Testis (tissue), 3 donors: ENCODE measurements around the gene MYO7B. TPM values are rescaled to one million over a fixed set of nuclear protein-coding genes. Genes with fewer than 3 reads are reported as not detected.

Source experiments
- DNase-seq: peaks from one replicate; pipeline ENCODE4 v3.0.0-alpha.2; 2019
- H3K27ac ChIP-seq, 2 donors: fragments of 200-600 bp; sonication (generic); one replicate each; pipeline ENCODE4 v1.5.1; 2019
- H3K27me3 ChIP-seq: fragments of 200-600 bp; sonication (generic); one replicate; pipeline ENCODE4 v1.5.1; 2019
- H3K36me3 ChIP-seq: fragments of 200-600 bp; sonication (generic); one replicate; pipeline ENCODE4 v1.5.1; 2017; ENCODE audit warnings: low read depth; ENCODE audit errors: missing control alignments
- H3K4me1 ChIP-seq: fragments of 200-600 bp; sonication (generic); one replicate; pipeline ENCODE4 v1.5.1; 2019
- H3K4me3 ChIP-seq, 2 donors: fragments of 200-600 bp; sonication (generic); one replicate each; pipeline ENCODE4 v1.5.1; 2017 to 2019
- H3K9me3 ChIP-seq: fragments of 200-600 bp; sonication (generic); one replicate; pipeline ENCODE4 v1.5.1; 2017
- POLR2A ChIP-seq: fragments of 450-650 bp; IDR thresholded peaks from one replicate; pipeline ENCODE4 v1.6.1; 2017; ENCODE audit warnings: antibody characterized with exemption, mild to moderate bottlenecking, moderate library complexity
- WGBS, 2 donors: methylation state at CpG; one replicate each; pipeline ENCODE4 v1.1.5; 2018; 5-methylcytosine and 5-hydroxymethylcytosine counted together
- intact Hi-C: fragments of 100-400 bp; cut with DNase I; formaldehyde crosslinking; loops from one replicate; pipeline ENCODE4 v1.15.1; 2023; ENCODE audit warnings: low total_unique reads
- polyA plus RNA-seq: library from polyadenylated mRNA; stranded (reverse); fragments of 350-450 nt; fragmentation: Illumina TruSeq; extraction: RNeasy Lipid Tissue Mini Kit (QIAGEN cat#74804); gene quantifications from one replicate; pipeline ENCODE4 v1.2.3, GENCODE V29; 2014; ENCODE audit warnings: low read depth, low replicate concordance; ENCODE audit not compliant: insufficient read depth
- total RNA-seq, 2 donors: library from RNA; depleted of rRNA; stranded (reverse); fragments of >200 nt; gene quantifications; one replicate each; pipeline ENCODE4 v1.2.3, GENCODE V29; 2016
- TF ChIP-seq, protein P1 (sequence below), 3 experiments: fragments of 450-650 bp in 2 of 3; fragments of 200-600 bp in 1 of 3; sonication (generic) in 1 of 3; IDR thresholded peaks; one replicate each; pipeline ENCODE4 v1.5.1; 2016 to 2019; ENCODE audit warnings: antibody characterized with exemption in 3 of 3, mild to moderate bottlenecking in 2 of 3, moderate library complexity in 1 of 3

The MYO7B gene
- total and polyA plus RNA-seq, 3 donors from 2014 or later: 3.6 to 5.6 (median 4.2) TPM

DNA sequence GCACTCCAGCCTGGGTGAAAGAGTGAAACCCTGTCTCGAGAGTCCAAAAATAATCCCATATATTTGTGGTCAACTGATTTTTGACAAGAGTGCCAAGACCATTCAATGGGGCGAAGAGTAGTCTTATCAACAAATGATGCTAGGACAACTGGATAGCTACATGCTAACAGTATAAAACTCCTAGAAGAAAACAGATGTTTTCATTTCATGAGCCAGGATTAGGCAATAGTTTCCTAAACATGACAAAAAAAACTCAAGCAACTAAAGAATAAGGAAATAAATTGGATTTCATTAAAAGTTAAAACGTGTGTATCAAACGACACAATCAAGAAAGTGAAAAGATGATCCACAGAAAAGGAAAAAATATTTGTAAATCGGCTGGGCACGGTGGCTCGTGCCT, 133.6 kb downstream of the MYO7B start:
- H3K4me3 ChIP-seq: no peak overlapping the region
- 90 to 93% methylated on average over 7 of the region's 7 CpGs for WGBS, 2 donors
- intact Hi-C loops: no loop called here
- no peaks in the 10 kb centered on the region for H3K4me1 ChIP-seq
- TF ChIP-seq, protein P1, sequence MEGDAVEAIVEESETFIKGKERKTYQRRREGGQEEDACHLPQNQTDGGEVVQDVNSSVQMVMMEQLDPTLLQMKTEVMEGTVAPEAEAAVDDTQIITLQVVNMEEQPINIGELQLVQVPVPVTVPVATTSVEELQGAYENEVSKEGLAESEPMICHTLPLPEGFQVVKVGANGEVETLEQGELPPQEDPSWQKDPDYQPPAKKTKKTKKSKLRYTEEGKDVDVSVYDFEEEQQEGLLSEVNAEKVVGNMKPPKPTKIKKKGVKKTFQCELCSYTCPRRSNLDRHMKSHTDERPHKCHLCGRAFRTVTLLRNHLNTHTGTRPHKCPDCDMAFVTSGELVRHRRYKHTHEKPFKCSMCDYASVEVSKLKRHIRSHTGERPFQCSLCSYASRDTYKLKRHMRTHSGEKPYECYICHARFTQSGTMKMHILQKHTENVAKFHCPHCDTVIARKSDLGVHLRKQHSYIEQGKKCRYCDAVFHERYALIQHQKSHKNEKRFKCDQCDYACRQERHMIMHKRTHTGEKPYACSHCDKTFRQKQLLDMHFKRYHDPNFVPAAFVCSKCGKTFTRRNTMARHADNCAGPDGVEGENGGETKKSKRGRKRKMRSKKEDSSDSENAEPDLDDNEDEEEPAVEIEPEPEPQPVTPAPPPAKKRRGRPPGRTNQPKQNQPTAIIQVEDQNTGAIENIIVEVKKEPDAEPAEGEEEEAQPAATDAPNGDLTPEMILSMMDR (IDR thresholded peaks at IDR 0.05): no peak
- TF ChIP-seq POLR2A: no peak
- no peaks in the 10 kb centered on the region for H3K9me3 ChIP-seq
- H3K27me3 ChIP-seq: no peaks in the 10 kb centered on the region
- H3K36me3 ChIP-seq: no peaks in the 10 kb centered on the region
- no peak overlapping the region for H3K27ac ChIP-seq
- DNase-seq: no peak

DNA sequence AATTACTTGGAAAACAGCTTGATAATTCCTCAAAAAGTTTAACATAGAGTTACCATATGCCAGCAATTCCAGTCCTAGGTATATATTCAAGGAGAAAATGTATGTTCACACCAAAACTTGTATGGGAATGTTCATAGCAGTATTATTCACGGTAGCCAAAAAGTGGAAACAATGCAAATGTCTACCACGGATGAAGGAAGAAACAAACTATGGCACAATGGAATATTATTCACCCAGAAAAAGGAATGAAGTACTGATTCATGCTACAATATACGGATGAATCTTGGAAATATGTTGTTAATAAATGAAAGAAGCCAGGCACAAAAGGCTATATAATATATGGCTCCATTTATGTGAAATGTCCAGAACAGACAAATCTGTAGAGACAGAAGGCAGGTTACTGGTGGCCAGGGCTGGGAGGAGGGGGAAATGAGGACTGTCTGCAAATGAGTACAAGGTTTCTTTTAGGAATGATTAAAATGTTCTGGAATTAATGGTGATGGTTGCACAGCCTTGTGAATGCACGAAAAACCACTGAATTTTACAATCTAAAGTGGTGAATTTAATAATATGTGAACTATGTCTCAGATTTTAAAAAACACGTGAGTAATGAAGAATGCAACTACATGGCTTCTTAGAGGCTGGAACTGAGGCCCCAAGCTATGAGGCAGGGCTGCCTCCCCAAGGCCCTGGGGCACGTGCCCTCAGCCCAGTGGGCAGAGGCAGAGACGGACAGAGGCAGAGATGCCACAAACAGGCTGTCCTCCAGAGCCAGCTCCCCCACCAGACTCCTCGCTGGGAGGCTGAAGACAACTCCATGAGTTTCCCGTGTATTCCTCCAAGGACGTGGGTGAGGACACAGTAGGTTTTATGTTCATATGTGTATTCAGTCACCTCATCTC, 134.8 kb downstream of the MYO7B start:
- Histone ChIP-seq H3K4me1 (no peaks in the 10 kb centered on the region), H3K27ac (no peak overlapping the region), H3K27me3 (no peaks in the 10 kb centered on the region), H3K36me3 (no peaks in the 10 kb centered on the region), H3K4me3 (no peak overlapping the region), H3K9me3 (no peaks in the 10 kb centered on the region)
- WGBS, 2 donors: 79 to 80% methylated on average over 10 of the region's 10 CpGs
- TF ChIP-seq, protein P1 (IDR thresholded peaks at IDR 0.05): no peak
- intact Hi-C loops: no loop called here
- peak; percentile 6 for DNase-seq

- Histone ChIP-seq H3K27ac (no peak overlapping the region), H3K4me1 (no peaks in the 10 kb centered on the region), H3K36me3 (no peaks in the 10 kb centered on the region), H3K9me3 (no peaks in the 10 kb centered on the region), H3K27me3 (no peaks in the 10 kb centered on the region), H3K4me3 (no peak overlapping the region)
- peak; percentile 11 for DNase-seq
- TF ChIP-seq POLR2A: no peak
- TF ChIP-seq, protein P1 (IDR thresholded peaks at IDR 0.05): no peak
- WGBS, 2 donors: 87 to 96% methylated on average over 5 of the region's 5 CpGs
- intact Hi-C loops: no loop called here
Measured at GRCh38 chr2:127670957-127671290, 135.4 kb downstream of the MYO7B start.

- Histone ChIP-seq H3K36me3 (no peaks in the 10 kb centered on the region), H3K4me3 (no peak overlapping the region), H3K27me3 (no peaks in the 10 kb centered on the region), H3K4me1 (no peaks in the 10 kb centered on the region), H3K9me3 (no peaks in the 10 kb centered on the region), H3K27ac (no peak overlapping the region)
- 88 to 94% methylated on average over 5 to 14 of the region's 14 CpGs for WGBS, 2 donors
- DNase-seq: peak; percentile 10
- TF ChIP-seq, protein P1 (IDR thresholded peaks at IDR 0.05): no peak
- TF ChIP-seq POLR2A: no peak
- intact Hi-C loops: no loop called here
Measured at GRCh38 chr2:127671557-127672302, 136.2 kb downstream of the MYO7B start.
